Measurements from ENCODE around the gene ESRRB.

The ESRRB gene

DNA sequence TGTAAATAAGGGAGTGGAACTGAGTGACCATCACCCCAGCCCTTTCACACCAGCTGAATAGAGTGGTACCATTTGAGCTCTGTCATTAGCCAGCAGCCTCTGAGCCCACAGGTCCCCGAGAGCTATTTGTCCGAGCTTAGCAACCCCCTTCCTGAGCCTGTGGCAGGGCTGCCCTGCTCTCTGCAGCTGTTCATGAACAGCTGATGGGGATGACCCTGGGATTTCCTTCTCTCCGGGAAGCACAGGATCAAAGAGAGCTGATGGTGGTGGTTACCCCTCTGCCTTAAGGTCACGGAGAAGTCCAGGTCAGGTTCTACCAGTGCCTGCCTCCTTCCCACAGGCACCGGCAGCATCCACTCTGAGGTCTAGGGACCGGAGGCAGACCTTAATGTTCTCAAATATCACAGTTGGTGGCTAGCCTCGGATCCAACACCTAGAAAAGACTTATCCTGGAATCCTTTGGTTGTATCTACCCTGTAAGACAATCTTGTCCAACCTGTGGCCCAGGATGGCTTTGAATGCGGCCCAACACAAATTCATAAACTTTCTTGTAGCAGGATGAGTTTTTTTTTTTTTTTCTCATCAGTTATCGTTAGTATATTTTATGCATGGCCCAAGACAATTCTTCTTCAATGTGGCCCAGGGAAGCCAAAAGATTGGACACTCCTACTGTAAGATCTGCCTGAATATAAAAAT lies 81.1 kb downstream of the ESRRB start:
- DNase-seq: no peak

DNA sequence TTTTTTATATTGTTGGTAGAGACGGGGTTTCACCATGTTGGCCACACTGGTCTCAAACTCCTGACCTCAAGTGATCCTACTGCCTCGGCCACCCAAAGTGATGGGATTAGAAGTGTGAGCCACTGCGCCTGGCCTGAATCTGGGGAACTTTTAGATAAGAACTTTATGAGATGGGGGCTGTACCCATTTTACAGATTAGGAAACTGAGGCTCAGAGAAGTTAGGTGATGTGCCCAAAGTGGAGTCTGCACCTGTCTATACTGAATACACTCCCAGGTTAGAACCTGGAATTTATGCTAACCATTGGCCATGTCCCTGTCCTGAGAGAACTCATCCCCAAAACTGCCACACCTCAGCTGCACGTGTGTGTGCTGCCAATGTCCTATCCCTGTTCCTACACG lies 81.9 kb downstream of the ESRRB start:
- no peak for DNase-seq

DNA sequence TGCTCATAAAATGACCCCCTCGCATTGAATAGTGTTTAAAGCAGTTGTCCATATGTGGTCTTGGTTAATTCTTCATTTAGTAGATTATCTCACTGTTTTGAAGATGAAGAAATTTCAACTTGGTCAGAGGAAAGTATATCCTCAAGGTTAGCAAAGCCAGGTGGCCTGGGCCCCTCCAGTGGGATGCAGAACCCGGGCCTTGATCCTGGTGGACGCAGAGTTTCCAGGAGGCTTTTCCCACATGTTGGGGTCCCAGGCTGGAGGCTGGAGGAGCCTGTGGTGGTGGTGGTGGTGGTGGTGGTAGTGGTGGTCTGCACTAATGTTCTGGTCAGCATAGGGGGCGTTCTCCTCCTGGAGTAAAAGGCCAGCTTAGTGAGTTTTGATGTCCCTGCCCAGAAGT lies 85.9 kb downstream of the ESRRB start:
- DNase-seq: no peak

DNA sequence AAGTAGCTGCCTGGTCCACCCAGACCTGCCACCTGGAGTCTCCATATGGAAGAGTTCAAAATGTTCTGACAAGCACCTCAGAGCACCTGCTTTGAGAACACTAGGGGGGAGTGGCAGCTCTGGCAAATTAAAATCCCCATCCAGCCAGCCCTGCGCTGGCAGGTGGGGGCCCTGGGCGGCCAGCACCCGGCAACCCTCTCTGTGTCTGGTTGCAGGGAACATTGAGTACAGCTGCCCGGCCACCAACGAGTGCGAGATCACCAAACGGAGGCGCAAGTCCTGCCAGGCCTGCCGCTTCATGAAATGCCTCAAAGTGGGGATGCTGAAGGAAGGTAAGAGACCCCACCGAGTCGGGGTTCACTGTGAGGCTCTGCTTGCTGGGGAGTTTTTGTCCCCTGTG lies 86.4 kb downstream of the ESRRB start:
- DNase-seq: no peak

DNA sequence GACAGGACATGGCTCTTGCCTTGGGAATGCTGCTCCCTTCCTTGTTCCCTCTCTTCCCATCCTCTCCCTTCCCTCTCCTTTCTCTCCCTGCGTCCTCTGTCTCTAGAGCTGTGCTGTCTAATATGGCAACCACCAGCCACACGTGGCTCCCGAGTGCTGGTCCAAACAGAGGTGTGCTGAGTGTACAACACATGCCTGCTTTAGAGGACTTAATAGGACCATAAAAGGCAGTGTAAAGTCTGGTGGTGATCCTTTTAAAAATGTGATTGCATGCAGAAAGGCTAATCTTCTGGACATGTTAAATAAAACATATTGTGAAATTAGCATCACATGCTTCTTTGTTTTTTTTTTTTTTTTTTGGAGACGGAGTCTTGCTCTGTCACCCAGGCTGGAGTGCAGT lies 87.2 kb downstream of the ESRRB start:
- DNase-seq: no peak

DNA sequence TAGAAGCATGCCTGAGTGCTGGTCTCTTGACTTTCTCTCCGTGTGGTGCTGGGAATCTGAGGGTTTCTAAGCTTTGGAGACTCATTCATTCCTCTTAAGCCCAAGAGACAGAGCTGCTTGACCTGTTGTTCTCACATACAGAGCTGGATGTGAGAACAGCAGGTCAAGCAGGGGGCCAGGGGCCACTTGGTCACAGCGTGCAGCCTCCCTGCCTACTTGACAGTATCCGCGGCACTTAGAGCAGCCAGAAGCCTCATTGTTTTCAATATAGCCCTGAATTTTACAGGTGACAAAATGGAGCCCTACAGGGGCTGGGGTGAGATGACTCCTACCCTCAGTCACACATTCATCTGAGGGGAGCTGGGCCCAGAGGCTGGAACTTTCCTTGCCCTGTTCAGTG lies 88.9 kb downstream of the ESRRB start:
- DNase-seq: no peak

DNA sequence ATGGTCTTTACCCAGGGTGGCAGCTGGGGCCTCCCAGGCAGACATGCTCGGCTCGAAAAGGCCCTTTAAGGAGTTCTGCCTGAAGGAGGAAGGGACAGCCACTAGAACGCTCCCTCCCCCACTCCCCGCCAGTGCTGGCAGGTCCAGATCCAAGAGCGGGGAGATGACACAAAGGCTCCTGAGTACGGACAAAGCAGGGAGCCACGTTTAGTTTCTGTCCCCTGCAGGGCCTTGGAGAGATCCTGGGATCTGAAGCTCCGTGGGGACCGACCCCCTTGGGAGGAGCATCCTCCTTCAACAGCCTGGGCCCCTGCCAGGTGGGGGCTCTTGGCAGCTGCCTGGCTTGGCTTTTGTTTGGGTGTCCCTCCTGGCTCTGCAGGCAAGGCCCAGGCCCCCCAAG lies 89.7 kb downstream of the ESRRB start:
- DNase-seq: no peak

DNA sequence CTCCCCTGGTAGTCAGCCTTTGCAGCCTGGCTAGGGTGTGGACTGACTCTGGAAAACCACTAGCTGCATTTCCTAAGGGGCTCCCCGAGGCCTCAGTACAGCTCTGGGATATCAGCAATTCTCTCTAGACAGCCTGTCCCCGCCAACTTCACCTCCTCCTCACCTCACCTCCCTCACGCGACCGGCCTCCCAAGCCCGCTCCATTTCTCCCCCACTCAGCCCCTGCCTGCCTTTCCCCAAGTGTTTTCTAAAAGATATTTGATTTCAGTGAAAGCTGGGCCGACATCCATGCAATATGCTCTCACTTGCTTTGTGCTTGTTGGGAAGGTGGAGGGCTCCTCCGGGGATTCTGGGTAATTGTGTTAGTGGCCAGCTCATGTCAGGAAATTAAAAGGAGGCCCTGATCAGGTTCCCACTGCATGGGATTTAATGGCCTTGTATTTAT lies 91.8 kb downstream of the ESRRB start:
- no peak for DNase-seq

DNA sequence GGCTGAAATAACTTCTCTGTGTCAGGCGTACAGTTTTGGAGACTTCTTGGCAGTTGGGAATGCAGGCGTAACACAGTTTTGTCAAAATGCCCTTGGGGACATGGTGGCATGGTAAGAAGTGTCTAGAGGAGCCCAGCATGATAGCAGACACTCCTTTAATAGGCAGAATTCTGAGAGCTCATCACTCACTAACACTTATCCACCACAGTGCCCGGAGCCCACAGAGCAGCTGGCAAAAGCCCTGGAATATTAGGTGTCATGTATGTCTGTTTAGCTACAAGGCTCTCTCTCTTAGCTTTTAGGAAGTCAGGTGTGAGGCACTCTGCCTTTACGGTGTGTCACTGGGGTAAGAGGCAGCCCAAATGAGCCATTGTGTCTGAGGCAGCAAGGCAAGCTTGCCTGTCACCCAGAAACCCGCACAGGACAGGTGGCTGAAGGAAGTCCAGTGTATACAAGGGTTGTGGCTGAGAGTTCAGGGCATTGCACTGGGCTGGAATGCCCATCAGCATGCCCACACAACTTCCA lies 96.3 kb downstream of the ESRRB start:
- DNase-seq: no peak

DNA sequence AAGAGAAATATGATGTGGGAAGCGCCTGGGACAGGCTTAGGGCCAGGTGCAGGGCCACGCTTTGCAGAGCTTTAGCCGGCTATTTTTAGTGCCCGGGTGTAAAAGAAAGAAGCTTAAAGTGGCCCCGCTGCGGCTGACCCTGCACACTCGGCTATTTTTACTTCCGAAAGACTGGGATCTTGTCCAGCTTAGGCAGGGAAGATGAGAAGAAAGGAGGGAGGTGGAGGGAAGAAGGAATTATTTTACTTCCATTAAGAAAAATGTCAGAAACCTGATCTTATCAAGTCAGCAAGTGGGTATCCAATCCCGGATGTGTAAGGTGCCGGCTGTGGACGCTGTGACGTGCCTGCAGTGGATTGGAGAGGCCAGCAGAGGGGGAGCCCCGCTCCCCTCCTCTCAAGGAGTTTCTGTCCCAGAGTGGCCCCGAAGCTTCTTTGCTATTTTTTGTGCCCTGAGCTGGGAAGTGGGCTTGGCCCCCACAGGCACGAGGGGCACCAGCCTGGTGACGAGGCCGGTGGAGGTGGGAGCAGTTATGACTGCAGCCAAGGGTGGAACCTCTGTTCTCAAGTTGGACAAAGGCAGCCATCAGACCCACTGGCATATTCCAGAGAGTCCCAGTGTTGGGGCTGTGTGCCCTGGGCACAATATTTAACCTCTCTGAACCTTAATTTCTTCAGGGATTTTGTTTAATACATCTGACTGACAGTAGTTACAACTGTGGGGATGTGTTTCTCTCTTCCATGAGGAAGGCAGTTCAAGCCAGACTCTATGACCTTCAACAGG lies 97.7 kb downstream of the ESRRB start:
- DNase-seq: no peak

DNA sequence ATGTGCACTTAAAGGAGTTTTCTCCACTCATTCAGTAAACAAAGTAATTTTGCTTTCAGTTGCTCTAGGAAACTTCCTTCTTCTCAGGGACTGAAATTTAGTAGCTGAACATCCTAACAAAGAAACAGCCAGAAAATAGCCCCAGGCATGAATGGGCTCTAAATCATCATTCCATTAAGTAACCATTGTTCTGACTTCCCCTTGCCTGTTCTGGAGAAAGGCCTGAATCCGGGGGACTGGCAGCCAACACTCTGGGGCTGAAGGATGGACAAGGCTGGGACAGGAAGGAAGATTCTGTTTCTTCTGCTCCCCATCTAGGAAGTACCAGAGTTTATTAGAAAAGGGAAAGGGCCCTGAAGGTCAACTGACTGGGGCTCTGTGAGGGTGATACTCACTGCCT lies 104.5 kb downstream of the ESRRB start:
- DNase-seq: no peak

DNA sequence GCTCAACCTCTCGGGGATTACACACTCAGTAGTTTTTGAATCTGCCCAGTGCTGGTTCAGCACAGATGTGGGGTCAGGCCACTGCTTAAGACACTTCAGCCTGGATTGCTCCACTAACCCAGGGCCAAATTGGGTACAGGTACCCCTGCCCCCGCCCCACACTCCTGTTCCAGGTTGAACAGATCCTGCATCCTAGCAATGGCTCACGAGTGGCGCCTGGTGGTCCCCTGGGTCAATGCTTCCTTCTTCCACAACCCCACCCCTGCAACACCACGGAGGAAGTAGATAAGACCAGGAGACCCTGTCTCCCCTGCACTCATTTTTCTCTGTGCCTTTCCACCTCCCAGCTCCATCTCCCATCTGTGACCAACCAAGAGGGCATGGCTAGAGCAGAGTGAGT lies 108.4 kb downstream of the ESRRB start:
- no peak for DNase-seq

DNA sequence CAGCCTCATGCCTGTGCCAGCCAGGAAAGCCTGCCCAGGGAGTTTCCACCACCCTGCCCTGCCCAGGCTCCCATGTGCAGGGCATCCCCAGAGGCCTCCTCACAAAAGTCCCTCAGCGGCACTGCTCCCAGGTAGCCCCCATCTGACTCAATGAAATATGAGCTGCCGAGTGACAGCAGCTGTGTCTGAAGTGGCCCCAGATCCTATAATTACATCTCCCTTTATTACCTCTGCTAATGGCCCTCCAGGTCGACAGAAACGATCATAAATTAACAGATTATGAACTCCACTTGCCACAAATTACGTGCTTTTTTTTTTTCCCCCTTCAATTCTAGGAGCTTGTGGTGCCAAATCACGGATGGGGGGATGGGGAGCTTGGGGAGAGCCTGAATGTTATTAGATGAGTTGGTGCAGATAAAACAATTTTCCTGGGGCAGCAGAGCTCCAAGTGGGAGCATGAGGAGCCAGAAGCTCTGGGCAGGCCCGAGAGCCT lies 110.4 kb downstream of the ESRRB start:
- no peak for DNase-seq

DNA sequence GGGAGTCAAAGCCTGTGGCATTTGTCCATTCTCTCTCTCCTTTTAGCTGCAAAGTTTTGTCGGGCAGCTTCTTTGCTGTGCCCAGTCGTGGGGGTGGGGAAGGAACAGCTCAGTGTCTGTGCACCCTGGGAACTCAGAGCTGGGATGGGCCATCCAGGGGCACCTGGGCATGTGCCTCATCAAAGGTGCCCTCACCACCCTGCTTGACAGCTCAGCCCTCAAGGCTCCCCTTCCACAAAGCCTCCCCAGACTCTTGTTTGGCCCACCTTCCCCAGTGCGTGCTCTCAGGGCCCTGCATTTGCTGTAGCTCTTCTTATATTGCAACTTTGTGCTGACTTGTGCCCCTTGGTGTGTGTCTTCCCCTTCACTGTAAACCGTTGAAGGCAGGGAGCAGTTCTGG lies 112.6 kb downstream of the ESRRB start:
- no peak for DNase-seq

DNA sequence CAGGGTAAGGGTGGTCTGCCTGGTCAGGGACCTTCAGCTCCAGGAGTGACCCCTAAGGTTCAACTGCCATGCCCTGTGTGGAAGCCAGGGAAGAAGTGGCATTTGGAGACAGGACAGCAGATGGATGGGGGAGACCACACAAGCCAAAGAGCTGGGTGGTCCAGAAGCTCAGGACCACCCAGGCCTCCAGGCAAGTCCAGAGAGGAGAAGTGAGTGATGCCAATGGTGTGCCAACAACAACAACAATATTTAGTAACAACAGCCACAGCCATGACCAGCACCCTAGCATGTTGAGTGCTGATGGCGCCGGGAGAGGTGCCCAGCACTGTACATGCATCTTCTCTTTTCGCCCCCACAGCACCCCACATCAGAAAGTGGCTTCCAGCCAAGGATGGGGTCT lies 113.7 kb downstream of the ESRRB start:
- DNase-seq: no peak

DNA sequence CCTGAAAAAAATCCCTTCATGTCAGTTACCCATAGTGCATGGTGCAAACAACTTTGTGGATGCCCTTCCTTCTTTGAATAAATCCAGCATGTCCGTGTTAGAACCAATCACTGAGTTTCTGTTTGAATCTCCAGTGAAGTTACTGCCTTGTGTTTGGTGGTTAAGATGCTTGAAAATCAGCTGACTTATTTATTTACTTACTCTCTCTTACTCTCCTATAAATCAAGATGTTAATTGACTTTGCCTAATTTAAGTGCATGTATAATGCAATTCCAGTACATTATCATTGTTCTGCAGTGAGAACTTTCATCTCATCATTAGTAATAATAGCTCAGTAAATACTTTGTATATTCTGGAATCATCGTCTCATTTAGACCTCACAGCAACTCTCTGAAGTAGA lies 114.2 kb downstream of the ESRRB start:
- no peak for DNase-seq

DNA sequence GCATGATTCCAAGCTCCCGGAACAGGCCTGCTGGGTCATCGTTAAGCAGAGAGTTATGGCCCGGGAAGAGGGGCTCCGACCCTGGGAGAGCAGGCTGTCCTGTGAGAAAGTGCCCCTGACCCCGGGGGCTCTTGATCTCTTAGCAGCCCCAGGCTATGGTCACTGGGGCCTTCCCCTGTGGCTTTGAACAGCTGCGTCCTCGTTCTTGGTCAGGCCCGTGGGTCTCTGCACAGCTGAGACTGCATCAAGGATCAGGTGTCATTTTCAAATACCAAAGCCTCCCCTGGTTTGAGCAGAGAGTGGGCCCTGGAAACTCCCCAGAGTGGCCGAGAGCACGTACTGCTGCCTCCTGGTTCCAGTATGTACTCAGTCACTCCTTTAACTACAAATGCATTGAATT lies 114.8 kb downstream of the ESRRB start:
- no peak for DNase-seq

DNA sequence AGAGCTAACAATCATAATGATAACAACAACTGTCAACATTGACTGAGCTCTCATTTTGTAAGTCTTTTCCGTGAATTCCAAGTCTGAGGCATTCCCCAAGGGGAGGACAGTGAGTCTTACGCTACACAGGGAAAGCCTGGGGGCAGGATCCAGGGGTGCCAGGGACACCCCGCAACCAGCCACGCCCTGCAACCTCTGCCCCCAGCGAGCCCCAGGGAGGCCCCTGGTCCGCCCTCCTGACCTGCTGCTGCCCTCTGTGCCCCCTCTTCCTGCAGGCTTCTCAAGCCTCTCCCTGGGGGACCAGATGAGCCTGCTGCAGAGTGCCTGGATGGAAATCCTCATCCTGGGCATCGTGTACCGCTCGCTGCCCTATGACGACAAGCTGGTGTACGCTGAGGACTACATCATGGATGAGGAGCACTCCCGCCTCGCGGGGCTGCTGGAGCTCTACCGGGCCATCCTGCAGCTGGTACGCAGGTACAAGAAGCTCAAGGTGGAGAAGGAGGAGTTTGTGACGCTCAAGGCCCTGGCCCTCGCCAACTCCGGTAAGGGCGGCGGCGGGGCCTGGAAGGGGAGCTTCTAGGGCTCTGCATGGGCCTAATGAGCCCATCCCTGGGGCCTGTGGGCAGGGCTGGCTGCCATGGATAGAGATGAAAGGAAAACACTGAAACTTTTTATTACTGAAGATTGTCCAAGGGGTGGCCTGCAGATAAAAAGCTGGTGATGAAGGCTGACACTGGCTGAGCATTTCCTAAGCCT lies 115.4 kb downstream of the ESRRB start:
- DNase-seq: no peak

DNA sequence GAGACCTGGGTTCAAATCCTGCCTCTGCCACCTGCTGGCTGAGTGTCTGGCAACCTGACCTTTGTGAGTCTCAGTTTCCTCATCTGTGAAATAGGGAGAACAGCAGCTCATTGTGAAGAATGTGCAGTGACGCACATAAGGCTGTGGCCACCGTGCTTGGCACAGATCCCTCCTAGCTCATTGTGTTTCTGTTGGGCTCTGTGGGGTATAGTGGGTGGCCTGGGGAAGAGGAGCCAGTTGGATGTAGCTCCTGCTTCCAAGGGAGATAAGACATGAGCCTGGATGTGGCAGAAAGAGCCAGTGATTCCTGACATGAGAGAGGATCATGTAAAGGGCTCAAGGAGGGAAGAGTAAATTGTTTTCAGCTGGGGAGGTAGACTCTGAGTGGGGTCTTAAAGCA lies 120.0 kb downstream of the ESRRB start:
- DNase-seq: no peak

DNA sequence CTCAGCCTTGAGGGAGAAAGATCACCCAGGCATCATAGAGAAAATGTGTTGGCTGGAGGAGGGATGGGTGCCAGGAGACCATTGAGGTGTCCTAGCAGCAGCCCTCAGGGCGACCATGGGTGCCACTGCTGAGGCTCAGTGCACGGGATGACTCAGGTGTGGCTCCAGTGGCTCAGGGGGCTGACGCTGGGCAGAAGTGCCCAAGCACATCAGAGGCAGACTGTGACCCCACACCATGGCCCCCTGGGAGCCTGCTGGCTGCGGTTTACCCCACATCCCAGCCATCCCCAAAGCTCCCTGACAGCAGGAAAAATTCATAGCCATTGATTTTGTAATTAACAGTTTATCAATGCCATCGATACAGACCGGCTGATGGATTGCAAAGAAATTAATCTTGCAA lies 120.7 kb downstream of the ESRRB start:
- DNase-seq: no peak

DNA sequence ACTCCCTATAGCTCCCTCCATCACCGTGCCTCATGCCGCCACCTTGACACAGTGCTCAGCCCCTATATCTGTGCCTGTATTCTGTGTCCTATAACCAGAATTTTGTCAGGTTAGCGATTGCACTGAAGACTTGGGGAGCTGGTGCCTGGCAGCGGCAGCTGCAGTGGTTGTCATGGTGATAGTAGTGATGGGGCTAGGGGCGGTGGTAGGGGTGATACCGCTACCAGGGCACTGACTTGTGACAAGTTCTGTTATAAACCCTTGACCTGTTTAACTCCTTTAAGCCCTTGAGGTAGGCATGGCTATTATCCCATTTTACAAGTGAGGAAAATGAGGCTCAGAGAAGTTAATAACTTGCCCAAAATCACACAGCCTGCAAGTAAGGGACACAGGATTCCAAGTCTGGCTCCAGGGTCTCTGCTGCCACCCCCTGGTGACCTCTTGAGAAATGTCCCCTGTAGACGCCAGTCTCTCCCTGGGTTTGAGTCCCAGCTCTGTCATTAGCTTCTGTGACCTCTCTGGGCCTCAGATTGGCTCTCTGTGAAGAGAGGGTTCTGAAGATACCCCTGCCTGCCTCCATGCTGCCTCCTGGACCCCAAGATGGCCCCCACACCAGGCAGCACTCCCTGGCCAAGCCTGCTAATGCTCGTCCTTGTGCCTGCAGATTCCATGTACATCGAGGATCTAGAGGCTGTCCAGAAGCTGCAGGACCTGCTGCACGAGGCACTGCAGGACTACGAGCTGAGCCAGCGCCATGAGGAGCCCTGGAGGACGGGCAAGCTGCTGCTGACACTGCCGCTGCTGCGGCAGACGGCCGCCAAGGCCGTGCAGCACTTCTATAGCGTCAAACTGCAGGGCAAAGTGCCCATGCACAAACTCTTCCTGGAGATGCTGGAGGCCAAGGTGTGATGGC lies 121.9 kb downstream of the ESRRB start:
- no peak for DNase-seq

DNA sequence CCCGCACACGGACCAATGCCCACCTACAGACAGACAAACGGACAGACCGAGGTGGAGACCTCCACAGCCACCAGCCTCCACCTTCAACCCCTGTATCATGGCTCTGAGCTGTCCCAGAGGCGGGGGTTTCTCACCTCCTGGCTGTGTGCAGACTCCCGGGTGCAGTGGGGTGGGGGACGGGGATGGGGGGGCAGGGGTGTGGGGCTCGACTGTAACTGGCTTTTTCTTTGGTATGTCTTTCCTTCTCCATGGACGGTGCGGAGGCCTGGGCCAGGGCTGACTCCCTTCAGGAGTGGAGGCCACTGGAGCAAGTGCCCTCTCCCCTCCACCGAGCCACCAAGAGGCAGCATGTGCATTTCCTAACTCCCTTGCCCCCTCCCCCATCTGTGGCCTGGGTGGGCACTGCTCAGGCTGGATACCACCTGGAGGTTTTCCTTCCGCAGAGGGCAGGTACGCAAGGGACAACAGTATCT lies 122.6 kb downstream of the ESRRB start:
- no peak for DNase-seq
